HK-2 (cell line): ENCODE measurements around the gene ENOX2.

Experiments
- DNase-seq: peaks from one replicate; pipeline ENCODE4 v3.0.0-alpha.2; 2018; ENCODE audit not compliant: unreplicated experiment

ENOX2 gene

DNA sequence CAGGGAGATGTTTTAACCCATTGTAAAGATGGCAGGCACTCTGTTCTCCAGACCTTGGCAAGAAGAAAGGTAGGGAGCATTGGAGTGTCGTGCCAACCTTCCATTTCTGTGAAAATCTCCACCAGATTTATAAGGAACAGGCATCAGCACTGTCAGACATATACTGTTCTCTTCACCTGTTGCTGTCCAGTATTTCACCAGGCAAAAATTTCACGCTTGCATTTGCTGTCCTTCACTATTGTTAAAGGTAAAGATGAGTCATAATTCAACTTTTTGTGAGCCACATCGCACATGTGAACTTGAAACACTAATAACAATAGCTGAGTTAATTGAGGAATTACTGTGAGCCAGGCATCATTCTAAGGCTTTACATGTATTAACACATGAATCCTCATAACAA lies 203.4 kb downstream of the ENOX2 start:
- no peak for DNase-seq

DNA sequence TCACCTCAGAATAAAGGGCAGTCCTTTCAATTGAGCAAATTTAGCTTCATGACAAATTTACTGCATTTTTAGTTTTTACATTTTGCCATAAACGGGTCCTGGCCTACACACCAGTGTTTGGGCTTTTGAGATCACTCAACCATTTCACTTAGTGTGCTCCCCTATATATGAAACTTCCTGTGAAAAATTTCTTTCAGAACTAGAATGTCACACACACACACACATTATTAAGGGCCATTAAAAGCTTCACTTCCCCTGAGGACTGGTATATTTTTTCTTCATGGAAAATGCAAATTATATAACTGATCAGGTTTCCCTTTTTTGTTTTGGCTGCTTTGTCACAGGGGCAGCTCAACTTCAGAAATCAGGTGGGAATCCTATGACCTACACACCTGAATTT lies 206.5 kb downstream of the ENOX2 start:
- DNase-seq = no peak

DNA sequence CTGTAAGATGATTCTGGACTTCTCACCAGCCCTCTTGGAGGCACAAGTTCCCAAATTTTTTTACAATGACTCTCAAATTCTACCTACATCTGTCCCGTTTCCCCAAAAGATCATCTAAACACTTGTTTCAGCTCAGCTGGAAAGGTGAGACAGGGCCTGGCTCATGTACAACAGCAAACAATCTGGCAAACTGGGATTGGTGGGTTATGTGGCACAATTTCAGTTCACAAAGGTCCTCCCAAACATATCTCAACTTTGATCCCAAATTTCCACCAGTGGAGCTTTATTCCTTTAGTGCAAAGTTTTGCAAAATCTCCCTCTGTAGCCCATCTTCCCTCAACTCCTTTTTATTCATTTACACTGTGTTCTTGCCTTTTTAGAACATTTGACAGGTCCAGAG lies 207.1 kb downstream of the ENOX2 start:
- no peak for DNase-seq

- DNase-seq = no peak
These were observed 208.0 kb downstream of the ENOX2 start for GRCh38 chrX:130694983-130695382.

- no peak for DNase-seq
These were observed 211.4 kb downstream of the ENOX2 start for GRCh38 chrX:130691576-130691975.

- DNase-seq = no peak
These were observed 214.6 kb downstream of the ENOX2 start for GRCh38 chrX:130688360-130688759.

- DNase-seq = no peak
These were observed 220.0 kb downstream of the ENOX2 start for GRCh38 chrX:130682990-130683389.

DNA sequence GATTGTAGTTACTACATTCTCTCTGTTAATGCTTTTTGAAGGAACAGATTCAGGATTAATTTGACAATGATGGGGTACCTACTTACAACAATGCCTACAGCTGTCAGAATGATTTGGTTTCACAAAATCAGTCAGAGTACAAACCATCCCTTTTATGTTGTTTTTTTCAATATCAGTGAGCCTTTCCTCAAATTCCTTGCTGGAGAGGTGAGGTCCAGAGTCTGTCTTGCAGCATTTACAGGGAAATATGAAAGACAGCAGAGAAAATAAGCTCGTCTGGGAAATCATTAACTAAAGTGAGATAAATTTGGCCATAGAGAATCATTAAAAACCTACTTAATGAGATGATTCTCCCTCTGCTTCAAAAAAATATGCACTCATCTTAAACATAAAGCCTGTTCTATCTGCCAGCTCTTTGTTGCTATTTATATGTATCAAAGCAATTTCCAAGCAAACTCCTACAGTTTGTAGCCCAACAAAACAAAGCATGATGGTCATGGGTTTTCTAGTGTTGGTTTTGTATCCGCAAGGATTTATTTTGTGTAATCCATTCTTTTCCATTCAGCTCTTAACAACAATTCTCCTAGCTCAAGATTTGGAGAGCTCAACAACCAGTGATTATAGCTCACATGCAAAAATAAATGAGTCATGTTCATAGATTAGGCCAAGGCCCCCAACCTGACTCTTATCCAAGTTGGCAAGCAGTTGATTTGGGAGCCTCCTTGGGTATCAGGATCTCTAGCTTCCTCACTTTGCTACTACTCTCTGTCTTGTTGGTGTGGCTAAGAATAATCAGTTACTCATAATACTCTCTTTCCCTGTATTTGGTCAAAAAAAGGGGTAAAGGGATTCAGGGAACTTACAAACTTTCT lies 222.6 kb downstream of the ENOX2 start:
- no peak for DNase-seq

DNA sequence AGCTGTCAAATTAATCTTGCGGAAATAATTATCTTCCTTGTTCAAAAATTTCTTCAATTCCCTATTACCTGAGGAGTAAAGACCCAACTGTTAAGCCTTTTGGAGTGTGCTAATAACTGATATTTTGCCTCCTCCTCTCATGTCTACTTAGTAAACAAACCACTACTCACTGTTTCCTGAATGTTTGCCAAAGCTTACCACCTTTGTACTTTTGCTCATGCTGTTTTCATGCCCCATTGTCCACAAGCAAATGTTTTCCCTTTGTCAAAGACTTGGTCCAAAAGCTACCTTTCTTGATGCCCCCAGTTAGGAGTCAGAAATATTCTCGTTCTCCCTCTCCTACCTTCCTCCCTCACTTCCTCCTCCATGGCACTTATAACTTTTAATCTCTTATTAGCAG lies 226.1 kb downstream of the ENOX2 start:
- DNase-seq = no peak

DNA sequence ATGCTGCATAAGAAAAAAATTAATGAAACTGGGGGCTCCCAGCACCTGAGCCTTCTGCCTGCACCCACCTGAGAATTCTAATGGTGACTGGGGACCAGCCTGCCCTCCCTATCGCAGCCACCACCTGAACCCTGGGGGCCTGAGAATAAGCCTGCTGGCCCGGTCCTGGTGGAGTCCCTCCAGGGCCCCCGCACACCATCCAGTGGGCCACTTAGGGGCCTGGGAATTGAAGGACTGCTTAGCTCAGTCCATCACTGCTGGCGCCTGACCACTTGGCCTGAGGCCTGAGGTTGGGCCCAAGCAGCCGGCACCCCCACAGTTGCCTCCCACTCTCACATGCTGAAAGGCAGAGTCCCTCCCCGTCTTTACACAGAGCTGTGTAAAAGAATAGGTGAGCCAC lies 230.8 kb downstream of the ENOX2 start:
- DNase-seq = no peak

DNA sequence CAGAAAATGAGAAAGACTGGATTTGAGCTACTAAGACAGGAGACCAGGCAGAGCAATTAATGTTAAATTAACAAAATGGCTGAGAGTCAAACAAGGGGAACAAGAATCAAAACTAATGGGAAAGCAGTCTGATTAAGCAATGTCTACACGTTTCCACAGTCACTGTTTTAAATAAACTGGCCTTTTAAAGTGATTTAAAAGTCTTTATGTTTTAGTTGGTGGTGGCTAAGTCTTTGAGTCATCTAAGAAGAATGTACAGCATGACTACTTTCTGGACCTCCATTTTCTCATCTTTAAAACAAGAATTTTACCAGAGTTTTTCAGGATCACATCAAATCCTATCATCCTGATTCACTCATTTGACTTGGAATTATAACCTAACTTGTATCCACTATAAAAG lies 233.8 kb downstream of the ENOX2 start:
- DNase-seq = no peak

GRCh38 chrX:130665263-130665662 lies 237.7 kb downstream of the ENOX2 start:
- DNase-seq = no peak

- DNase-seq = no peak
These were observed 244.7 kb downstream of the ENOX2 start for GRCh38 chrX:130658310-130658709.

DNA sequence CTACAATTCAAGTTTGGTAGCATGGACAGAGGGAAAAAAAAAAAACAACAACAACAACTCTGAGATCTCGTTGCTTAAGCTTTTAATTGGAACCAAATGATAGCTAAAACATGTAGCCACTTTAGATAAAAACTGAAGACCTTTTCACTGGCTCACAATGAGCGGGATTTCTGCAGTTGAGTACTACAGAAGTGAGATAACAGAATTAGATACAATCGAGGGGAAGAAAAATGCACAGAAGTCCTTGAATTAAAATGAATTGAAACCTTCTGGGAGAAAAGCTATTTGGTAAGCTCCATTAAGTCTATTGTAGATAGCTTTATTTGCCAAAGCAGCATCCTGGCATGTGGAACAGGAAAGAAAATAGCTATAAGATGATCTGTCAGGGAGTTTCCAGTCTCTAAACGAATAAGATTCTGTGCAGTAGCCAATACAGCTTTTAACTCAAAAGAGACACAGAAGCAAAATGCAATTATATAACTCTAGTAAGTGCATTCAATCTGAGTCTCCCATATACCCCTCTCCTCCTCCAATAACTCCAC lies 248.5 kb downstream of the ENOX2 start:
- DNase-seq = no peak

DNA sequence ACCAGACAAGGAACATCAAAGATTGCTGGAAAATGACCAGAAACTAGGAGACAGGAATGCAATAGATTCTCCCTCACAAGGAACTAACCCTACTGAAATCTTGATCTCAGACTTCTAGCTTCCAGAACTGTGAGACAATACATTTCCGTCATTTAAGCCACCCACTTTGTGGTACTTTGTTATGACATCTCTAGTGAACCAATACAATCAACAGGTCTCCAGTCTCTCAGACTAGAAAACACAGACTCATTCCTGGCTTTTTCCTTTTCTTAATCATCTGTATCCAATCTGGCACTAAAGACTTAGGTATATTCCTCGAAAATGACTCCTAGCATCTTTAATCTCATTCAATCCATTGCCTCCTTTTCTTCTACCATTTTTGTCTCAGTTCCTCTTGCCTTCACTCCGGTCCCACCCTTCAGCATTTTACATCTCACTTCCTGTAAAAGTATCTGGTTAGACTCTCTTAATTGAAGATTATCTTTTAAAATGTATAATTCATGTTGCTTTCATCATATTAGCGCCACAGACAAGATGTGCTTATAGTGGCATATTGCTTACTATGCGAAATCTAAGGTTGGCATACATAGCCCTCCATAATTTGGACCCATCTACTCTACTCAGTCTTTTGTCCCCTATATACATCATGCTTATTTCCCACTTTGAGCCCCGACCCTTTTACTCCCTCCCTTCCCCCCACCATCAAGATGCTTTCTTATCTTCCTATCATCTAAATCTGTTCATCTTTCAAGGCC lies 250.0 kb downstream of the ENOX2 start:
- DNase-seq = no peak

- no peak for DNase-seq
These were observed 253.3 kb downstream of the ENOX2 start for GRCh38 chrX:130649738-130650137.

DNA sequence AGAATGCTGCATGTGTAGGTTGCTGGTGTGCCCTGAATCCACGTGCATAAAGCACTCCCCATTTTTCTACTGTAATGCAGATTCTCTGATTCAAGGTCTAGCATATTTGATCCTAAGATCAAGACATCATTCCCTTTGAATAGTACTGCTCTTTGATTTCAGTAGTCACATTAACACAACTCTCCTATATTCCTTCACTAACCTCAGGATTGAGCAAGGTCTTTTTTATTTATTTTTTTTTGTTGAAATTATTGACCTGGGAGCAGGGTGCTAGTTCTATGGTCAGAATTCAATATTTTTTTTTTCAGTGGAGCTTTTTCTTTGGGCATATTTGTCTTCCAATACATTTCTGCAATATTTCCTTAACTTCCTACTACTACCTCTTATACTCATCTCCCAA lies 255.5 kb downstream of the ENOX2 start:
- no peak for DNase-seq

DNA sequence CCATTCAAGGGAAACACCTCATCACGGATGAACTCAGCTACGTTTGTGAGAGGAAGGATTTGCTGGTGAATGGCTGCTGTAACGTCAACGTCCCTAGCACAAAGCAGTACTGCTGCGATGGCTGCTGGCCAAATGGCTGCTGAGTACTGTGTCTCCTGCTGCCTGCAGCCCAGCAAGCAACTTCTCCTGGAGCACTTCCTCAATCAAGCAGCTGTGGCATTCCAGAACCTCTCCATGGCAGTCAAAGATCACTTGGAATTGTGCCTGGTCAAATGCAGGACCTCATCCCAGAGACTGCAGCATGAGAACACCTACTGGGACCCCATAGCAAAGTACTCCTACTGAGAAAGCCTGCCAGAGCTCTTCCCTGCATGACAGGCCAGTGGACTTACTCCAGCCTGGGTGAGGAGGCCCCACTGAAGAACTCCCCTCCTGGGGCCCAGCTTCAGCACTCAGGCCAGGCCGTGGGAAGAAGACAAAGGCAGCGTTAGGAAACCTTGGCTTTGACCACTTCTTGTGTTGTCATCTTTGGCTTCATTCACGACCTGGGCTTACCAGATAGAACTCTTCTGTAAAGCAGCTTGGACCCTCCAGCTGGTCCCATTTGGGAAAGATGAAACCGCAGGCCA lies 256.9 kb downstream of the ENOX2 start:
- no peak for DNase-seq

- no peak for DNase-seq
These were observed 265.4 kb downstream of the ENOX2 start for GRCh38 chrX:130637591-130637990.

DNA sequence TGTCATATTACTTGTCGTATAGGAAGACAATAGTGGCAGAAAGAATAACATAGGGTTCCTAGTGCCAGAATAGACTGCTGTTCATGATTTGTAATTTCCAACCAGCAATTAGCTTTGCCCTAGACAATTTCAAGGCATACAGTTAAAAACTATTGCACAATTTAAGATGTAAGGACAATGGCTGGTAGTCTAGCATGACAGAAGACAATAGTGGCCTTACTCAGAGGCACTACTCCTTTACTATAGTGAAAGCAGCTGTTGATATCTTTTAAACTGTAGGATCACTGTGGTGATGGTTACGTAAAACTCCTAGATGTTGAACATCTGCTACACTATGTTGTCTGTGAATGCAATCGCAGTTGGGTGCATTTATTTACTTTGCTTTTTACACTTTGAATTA lies 266.7 kb downstream of the ENOX2 start:
- DNase-seq = no peak

DNA sequence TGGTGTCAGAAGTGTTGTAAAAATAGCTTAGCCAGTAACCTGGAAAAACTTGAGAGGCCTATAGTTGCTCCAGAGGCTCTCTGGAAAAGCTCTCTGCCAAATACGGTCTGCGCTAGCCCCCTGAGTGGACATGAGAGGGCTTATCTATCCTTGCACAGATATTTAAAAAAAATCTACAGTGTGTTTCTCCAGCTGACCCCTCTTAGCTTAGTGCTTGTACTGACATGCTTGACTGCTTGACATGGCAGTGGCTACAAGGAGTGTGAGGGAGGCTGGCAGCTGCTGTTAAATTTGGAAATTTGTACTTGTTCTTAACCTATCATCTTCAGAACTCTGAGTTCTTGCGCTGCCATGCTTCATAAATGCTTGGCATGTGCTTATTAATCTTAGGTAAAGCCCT lies 272.0 kb downstream of the ENOX2 start:
- DNase-seq = no peak

GRCh38 chrX:130628516-130628915 lies 274.5 kb downstream of the ENOX2 start:
- no peak for DNase-seq

DNA sequence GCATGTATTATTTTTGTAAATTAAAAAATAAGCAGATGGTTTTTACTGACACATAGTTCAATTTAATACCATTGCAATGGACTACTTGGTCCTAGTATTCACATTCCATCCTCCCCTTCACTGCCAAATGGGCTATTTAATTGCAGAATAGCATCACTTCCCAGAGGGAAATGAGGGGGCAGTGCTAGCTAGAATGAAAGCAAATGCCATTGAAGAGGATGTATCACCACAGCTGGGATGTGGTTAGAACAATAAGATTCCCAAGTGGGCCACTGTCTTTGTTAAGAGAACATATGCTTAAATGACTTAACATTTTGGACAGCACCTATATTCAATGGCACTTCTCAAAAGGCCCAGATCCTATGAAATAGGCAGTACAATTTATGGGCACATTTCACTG lies 276.5 kb downstream of the ENOX2 start:
- no peak for DNase-seq
